Fibroblast of skin of back (primary cell): ENCODE results near the gene TREM1.

ENCODE experiments used
- DNase-seq: peaks from one replicate; pipeline ENCODE4 v3.0.0-alpha.2; 2013

TREM1 gene

DNA sequence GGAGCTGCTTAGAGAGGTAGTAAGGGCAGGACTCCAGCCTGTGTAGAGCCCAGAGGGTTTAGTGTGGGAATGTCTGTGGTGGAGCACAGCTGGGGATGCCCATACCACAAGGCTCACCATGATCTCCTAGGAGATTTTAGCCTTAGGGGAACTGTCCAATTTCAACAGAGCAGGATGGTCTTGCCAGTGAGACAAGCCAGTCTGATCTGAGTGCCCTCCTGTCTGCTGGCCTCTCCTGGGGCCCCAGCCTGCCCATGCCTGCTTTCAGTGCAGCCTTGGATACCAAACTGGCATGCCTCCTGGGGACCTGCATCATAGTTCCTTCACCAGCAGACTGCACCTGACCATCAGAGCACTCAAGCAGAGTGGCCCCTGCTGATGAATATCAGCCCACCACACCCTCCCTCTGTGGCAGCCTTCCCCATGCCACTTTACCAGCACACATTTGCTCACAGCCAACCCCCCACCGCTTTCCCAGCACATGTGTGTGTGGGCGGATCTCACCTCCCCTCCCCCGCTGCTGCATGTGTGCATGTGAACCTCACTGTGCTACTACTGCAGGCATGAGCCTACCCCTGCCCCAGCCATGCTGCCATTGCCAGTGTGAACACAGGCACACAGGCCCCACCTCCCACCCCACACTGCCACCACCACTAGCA is 7.9 kb upstream of the TREM1 start:
- DNase-seq = no peak

DNA sequence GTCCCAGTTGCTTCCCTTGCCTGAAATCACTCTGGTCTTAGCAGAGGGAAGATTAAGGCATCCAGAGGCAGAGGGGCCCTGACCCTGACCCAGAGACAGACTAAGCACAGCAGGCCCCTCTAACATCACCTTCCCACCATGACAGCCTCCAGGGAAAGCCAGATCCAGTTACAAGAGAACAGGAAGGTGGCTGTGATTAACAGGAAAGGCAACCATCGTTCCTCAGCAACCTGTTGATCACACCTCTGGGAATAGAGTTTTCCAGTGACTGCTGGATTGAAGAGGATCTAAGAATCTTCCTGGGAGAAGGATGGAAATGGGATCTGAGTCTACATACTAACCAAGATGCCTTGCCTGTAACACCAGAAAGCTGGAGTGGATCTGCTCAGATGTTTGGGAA is 5.2 kb upstream of the TREM1 start:
- DNase-seq = no peak

DNA sequence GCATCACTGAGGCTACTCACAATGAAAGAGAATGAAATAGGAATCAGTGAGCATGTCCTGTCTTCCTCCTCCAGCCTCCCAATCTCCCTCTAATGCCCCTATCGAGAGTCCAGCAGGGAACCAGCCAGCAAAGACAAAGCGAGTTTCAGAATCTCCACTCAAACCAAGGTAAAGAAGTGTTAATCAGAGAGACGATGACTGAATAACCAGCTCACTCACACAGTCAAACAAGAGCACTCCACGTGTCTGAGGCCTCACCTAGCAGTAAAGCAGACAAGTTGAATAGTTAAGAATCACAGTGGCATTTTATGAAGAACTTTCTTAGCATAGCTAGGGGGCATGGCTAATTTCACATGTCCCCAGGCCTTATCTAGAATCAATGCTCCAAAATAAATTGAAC is 3.3 kb upstream of the TREM1 start:
- DNase-seq = no peak

DNA sequence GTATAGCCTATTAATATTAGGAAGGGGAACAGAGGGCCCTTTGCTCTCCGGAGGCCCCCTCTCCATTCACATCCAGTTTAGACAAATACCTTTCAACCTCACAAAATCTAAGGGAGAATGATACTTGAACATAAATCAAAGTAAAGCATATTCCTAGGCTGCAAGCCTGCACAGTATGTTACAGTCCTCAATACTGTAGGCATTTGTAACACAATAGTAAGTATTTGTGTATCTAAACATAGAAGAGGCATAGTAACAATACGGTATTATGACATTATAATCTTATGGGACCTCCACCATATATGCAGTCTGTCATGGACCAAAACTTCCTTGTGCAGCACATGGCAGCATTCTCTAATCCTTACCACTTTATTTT is 2.3 kb upstream of the TREM1 start:
- DNase-seq = no peak

DNA sequence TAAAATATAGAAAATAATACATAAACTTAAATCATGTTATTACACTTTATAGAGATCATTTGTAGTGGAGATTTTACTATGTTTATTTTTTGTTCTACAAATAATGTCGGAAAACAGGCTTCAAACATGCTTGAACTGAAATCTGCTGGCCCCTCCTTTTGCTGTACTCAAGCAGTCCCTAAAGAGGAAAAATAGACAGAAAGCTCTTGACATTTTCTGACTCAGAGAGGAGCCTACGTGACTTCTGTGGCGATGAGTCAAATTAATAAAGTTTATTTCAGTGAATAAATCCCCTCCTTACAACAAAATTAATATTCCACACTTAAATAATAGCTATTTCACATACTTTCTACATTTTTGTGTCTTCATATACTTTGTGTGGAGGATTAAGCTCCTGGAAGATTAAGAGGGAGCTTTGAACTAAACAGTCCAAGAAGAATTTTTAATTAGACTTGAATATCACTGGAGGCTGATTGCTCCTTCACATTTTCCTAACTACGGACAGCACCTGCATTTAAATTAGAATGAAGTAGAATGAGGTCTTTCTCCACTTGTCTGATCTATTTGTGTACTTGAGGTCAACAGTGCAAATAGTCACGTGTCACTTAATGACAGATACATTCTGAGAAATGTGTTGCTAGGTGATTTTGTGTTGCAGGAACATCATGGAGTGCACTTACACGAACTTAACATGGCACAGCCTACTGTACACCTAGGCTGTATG is 1.7 kb upstream of the TREM1 start:
- DNase-seq = no peak

DNA sequence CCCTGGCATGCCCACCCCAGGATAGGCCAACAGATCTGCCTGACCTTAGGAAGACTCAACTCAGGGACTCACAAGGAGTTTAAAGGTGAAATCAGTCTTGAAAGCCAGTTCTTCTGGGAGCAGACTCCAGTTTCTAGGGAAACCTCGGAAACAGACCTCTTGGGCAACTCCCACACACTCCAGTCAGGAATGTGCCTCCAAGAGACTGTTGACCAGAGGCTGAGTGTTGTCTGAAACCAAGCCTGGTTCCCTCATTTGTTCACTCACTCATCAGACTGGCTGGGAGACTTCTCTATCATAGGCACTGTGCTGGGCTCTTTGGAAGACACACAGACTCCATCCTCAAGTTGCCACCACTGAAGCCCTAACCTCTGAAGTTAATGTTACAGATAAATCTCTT is 1.8 kb downstream of the TREM1 start:
- DNase-seq = no peak

DNA sequence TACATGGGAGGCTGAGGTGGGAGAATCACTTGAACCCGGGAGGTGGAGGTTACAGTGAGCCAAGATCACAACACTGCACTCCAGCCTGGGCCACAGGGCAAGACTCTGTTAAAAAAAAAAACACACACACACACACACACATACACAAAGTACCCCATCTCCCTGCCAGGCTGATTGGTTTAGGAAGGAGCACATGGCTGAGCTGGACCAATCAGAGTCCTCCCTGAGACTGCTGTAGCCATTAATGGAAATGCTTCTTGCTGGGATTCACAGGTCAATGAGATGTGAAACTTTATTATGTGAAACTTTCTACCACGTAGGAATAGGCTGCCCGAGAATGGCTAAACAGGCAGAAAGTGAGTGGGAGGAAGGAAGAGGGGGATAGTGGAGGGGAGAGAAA is 2.9 kb downstream of the TREM1 start:
- DNase-seq = no peak

DNA sequence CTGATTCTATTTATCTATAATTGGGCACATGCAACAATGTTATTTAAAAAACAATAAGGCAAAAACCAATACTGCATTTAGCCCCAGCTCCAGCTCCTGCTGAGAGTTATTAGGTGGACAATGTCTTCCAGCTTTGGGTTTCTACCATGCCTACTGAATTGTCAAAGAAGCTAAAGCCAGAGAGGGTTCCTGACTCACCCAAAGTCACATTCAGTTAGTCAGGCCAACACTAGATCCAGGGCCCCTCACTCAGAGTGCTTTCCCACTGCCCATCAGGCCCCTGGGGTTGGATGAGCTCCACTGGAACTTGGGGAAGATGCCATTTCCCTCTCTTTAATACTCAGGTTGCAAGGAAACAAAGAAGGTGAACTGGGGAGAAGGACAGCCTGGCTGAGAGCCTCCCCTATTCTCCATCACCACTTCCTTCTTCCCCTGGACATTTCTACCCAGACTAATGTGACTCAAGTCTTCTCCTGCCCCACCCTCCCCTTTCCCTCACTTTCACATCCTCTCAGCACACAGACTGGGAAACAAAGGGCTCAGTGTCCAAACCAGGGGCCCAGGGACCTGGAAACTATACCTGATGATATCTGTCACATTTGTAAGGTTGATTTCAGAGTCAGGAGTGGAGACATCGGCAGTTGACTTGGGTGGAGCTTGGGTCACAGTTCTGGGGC is 6.0 kb downstream of the TREM1 start:
- no peak for DNase-seq

DNA sequence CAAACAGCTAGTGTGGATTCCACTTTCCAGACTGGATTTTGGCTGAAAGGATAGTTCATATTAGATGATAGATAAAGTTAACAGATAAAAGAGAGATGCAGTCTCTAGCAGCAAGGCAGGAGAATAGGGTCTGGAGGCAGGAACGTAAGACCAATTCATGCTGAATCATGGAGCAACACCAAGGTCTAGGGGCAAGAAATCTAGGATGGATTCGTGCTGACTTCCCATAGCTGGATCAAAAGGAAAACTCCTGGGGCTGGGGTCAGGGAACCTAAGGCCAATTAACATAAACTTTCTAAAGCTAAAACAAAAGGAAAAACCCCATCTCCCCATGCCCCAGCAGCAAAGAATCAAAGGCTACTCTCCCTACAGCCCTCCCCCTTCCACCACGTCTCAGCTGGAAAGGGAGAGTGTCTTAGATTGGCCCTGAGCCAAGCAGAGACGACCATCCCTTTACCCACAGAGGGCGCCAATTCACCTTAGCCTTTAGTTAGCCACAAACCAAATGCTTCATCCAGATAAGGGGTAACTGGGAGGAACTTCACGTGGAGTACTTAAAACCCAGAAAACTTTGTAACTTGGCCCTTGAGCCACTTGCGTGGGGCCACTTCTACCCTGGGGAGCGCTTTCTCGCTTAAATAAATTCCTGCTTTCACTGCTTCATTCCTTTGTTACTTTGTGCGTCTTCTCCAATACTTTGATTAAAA is 7.6 kb downstream of the TREM1 start:
- DNase-seq = peak; percentile 43

DNA sequence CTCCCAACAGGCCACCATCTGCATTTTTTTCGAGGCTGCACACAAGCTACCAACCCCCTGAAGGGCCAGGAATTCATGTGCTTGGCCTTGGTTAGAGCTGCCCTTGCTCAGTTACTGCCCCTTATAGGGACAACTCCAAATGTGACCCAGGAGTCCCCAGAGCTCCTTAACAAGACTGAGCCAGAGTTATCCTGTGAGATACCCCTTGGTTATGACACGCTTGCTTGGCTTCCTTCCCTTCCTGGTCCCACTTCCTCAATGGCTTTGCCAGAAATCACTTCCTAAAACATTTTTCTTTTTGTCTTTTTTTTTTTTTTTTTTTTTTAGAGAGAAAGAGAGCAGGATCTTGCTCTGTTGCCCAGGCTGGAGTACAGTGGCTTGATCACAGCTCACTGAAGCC is 8.9 kb downstream of the TREM1 start:
- no peak for DNase-seq

DNA sequence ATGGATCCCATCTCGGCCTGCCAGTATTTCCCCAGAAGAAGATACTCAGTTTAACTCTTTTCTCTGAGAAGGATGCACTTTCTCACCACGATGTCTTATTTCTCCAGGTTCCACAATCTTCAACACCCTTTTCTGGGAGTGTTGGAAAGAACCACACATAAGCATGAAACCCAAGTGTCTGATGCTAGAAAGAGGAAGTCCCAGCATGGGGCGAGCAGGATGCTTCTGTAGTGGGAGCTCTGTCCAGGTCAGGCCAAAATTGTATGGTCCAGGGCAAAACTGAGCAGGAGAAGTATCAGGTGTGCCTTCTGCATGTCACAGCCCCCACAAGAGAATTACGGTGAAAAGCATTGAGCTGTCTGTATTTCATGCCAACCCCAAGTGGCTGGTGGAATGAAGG is 11.0 kb downstream of the TREM1 start:
- no peak for DNase-seq

DNA sequence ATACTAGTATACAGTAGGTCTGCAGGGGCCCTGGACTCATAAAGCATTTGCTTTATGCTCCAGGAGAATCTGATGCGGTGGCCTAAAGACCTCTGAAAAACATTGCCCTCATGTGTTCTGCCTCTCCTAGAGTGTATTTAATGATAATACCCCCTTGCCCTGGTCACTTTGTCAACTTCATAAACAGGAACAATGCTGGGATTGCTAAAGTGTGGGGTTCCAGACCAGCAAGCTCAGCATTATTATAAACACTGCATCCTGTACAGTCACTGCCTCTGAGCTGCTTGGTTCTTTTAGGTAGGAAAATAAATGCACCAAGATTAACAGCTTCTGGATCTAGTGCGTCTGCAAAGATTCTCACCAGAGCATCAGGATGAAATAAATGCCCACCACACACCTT is 12.2 kb downstream of the TREM1 start:
- DNase-seq = no peak

DNA sequence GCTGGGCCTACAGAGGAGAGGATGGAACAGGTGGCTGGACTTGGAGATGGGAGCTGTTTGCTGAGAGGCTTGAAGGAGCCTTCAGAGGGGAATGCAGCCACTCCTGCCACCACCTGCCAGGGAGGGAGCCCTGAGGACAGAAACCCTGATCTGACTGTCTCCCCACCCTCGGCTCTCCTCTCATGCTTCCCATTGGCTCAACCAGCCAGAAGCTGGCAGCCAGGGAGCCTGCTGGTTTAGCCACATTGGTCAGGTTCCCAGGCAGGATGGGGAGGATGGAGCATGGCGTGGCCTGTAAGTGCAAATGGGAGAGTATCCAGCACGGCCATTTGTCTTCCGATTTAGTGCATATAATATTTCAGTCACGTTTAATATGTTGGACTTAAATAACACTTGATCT is 12.8 kb downstream of the TREM1 start:
- no peak for DNase-seq

DNA sequence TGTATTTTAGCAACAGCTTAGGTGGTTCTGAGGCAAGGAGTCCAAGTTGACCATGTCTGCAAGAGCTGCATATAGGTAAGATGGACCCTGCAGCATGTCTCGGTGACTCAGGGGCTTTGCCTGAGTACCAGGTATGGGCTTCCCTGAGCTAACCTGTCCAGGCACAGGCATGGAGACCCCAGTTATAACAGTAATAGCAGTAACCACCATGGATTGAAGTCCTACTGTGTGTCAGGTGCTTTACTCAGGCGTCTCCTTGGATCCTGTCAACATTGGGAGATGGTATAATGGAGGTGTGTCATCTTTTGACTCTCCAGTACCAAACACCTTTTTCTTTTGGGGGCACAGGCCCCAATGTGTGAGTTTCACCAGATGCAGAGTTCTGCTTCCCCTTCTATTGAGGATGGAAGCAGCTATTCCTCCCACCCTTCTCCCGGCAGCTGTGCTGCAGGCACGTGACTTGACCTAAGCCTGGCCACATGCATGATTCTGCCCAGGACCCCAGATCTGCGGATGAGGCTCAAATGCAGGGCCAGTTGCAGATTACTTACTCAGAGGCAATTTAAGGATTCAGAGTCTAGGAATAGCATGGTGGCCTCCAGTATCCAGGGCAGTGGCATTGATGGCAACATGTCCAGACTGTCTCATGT is 13.8 kb downstream of the TREM1 start:
- DNase-seq = no peak

DNA sequence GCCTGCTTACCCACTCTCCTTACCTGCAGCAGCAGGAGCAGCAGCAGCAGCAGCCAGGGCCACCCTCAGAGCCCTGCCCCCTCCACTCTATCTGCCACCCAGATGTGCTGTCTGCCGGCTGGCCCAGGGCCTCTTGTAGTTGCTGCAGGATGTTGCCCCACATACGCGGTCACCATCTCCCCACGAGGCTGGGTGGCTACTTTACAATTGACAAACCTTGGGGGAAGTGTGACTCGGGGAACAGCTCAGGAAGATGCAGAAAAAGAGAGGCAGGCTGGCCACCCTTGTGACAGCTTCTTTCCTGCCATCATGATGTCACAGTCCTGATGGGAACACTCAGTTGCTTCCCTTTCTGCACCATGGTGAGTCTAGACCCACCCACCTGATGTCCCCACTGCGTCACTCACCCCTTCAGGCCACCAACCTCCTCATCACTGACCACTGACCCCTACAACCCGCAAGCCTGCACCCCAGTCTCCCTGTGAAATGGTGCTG is 14.5 kb downstream of the TREM1 start:
- no peak for DNase-seq

DNA sequence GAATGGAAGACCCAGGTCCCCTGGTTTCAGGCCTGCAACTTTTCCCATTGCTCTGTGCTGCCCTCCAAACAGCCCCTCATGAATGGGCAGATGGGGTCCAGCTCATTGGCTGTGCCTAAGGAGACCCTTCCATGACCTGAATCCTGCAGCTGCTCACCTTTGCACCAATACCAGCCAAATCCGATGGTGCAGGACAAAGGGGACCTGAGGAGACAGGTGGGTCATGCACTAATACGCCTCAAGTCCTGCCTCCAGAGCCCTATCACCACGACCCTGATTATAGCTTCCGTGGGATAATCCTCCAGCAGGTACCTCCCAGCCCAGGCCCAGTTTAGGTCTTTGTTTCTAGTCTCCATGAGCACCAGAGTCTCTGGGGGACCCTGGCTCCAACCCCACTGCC is 16.8 kb downstream of the TREM1 start:
- DNase-seq = no peak

DNA sequence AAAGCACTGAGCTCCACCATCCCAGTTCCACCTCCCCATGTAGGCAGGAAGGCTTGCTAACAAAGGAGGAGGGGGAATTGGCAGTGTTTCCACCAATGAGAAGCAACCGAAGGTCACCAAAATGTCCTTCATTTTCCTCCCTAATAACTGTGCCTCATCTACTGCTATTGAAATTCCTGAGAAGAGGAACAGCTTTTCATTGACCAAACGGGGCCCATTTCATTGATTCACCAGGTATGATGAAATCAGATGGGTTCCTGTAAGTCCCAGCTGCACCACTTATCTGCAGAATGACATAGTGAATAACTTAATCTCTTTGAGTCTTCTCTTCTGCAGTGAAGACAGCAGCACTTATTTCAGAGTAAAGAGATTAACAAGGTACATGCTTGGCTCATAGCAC is 17.3 kb downstream of the TREM1 start:
- no peak for DNase-seq

DNA sequence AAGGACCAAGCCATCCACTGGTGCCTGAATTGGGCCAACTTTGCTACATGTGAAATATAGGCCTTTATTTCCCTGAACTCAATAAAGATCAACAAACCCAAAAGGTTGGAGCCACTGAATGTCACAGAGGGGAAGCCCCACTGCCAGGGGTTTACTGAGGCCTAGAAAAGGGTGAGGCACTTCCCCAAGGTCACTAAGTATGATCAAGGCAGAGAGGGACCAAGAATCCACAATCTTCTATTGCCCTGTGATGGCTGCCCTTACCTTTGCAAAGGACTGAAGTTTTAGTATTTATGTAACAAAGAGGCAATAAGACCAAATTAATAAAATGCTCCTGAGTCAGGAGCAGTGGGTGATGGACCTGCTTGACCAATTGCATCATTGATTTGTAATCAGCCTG is 18.0 kb downstream of the TREM1 start:
- no peak for DNase-seq

DNA sequence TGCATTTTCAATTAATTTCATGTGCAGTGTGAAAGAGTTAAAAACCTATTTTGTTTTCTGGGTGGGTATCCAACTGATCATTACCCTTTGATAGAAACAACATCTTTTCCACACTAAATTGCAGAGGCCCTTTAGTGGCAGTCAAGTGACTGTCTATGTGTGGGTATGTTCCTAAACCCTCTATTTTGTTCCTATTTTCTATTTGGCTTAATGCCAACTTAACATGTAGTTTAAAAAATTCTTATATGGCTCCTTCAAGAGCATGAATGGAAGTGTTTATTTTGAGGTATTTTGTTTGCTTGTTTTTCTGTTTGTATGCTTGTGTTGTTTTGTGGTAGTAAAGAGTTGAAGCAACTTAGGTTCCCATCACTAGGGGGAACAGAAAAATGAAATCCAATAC is 19.9 kb downstream of the TREM1 start:
- no peak for DNase-seq

DNA sequence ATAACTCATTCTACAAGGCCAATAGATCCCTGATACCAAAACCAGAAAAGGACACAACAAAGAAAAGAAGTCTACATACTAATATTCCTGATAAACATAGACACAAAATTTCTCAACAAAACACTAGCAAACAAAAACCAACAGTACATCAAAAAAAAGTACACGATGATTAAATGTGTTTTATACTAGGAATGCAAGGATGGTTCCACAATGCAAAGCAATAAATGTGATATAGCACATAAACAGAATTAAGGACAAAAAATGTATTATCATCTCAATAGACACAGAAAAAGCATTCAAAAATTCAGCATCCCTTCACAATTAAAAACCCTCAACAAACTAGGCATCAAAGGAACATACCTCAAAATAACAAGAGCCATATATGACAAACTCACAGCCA is 23.2 kb downstream of the TREM1 start:
- no peak for DNase-seq

DNA sequence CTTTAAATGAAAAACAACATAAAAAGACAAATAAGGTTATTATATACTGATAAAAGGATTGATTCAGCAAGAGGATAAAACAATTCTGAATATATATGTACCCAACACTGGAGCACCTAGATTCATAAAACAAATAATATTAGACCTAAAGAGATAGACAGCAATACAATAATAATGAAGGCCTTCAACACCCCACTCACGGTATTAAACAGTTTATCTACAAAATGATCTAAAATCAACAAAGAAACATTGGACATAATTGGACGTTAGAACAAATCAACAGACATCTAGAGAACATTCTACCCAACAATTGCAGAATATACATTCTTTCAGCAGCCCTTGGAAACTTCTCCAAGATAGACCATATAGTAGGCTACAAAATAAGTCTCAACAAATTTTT is 24.1 kb downstream of the TREM1 start:
- no peak for DNase-seq

DNA sequence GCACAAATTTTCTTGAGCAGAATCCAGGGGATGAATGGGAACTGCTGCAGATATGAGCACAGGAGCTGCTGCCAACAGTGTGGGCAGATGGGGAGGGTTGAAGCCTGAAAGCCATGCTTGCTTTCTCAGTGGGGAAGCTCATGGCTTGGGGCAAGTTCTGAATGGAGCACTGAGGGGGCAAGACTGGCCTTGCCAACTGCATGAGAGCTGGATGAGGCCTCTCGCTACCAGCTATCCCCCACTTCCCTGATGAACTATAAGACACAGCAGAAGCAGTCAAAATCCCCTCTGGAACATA is 28.3 kb downstream of the TREM1 start:
- no peak for DNase-seq
